Gastroesophageal sphincter (tissue), 3 donors: ENCODE results near the gene FBXW11.

ENCODE experiments used
- POLR2A ChIP-seq, 2 donors: fragments of 450-650 bp; IDR thresholded peaks; one replicate each; pipeline ENCODE4 v1.6.1; 2017; ENCODE audit warnings: antibody characterized with exemption in 2 of 2, mild to moderate bottlenecking in 2 of 2, moderate library complexity in 1 of 2
- POLR2AphosphoS5 ChIP-seq: sonication (generic); formaldehyde crosslinking; IDR thresholded peaks from one replicate; pipeline ENCODE4 v1.6.1; 2017; ENCODE audit warnings: antibody characterized with exemption
- TF ChIP-seq, protein P1 (sequence below), 4 experiments: fragments of 200-600 bp in 2 of 4; fragments of 450-650 bp in 2 of 4; sonication (generic) in 1 of 4; IDR thresholded peaks; one replicate each; pipeline ENCODE4 v1.5.1; 2017 to 2019; ENCODE audit warnings: antibody characterized with exemption in 4 of 4, mild to moderate bottlenecking in 2 of 4, moderate library complexity in 2 of 4

DNA sequence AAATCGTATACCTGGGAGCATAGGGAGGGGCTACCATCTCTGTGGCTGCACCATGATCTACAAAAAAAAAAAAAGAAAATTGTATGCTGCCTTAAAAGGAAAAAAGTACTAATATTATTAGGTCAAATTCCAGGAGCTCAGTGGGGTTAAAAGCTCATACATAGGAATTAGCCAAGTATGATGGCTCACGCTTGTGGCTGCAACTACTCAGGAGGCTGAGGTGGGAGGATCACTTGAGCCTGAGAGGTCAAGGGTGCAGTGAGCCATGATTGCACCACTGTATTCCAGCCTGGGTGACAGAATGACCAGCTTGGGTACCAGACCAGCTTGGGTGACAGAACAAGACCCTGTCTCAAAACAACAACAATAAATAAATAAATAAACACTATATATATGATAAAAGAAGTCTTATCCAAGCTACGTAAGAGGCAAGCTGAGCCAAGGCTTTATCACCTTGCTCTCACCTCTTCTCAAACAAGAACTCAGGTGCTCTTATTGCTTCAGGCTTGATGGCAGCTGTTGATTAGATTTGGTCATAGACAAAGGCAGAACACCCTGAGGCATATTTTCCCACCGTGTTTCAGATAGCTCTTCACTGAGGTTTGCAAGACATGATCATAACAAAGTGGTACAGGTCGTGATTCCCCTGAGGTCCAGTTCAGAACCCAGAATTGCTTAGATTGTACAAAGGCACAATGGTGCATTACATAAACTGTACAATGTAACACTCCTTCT, 3.3 kb upstream of the FBXW11 start:
- no peak for TF ChIP-seq POLR2A (IDR thresholded peaks at IDR 0.05)
- TF ChIP-seq POLR2AphosphoS5, result no peak
- TF ChIP-seq, protein P1, sequence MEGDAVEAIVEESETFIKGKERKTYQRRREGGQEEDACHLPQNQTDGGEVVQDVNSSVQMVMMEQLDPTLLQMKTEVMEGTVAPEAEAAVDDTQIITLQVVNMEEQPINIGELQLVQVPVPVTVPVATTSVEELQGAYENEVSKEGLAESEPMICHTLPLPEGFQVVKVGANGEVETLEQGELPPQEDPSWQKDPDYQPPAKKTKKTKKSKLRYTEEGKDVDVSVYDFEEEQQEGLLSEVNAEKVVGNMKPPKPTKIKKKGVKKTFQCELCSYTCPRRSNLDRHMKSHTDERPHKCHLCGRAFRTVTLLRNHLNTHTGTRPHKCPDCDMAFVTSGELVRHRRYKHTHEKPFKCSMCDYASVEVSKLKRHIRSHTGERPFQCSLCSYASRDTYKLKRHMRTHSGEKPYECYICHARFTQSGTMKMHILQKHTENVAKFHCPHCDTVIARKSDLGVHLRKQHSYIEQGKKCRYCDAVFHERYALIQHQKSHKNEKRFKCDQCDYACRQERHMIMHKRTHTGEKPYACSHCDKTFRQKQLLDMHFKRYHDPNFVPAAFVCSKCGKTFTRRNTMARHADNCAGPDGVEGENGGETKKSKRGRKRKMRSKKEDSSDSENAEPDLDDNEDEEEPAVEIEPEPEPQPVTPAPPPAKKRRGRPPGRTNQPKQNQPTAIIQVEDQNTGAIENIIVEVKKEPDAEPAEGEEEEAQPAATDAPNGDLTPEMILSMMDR (IDR thresholded peaks at IDR 0.05), result no peak
